C1 segment of cervical spinal cord (tissue), 14 donors: Measurements from ENCODE around the gene SDCBP2.
A peak's percentile ranks its signal among the peaks of the same experiment; 100 is the strongest.
"Not testable (repeated sequence)": the region's sequence is repeated elsewhere in the genome, so short reads cannot be mapped to it uniquely, and the experiment has no call there.

Experiments used
- DNase-seq, 14 donors: peaks; one replicate each; lab custom pipeline; 2025; lab: John Stamatoyannopoulos, UW

SDCBP2 gene

DNA sequence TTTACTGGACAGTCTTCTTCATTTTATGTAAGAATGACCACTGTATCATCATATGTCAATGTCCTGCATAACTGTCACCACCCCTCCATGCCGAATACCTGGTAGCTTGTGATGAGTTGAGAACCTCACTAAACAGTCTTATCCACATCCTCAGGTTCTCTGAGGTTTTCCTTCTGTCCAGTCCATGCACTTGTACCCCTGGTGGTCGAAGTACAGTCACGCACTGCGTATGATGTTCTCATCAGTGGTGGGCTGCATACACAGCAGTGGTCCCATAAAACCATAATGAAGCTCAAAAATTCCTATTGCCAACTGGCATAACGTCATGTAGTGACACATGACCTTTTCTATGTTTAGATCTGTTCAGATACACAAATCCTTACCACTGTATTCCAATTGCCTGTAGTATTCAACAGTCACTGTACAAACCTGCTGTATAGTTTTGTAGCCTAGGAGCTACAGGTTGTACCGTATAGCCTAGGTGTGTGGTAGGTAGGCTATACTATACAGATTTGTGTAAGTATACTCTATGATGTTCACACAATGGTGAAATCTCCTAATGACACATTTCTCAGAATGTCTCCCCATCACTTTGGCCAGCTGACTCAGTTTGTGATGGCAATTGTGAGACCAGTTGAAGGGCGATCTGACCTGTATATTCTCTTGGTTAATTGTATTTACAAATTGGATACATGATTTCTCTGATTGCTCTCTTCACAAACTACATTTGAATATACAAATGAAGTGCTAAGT, 31.3 kb upstream of the SDCBP2 start:
- no peak for DNase-seq

DNA sequence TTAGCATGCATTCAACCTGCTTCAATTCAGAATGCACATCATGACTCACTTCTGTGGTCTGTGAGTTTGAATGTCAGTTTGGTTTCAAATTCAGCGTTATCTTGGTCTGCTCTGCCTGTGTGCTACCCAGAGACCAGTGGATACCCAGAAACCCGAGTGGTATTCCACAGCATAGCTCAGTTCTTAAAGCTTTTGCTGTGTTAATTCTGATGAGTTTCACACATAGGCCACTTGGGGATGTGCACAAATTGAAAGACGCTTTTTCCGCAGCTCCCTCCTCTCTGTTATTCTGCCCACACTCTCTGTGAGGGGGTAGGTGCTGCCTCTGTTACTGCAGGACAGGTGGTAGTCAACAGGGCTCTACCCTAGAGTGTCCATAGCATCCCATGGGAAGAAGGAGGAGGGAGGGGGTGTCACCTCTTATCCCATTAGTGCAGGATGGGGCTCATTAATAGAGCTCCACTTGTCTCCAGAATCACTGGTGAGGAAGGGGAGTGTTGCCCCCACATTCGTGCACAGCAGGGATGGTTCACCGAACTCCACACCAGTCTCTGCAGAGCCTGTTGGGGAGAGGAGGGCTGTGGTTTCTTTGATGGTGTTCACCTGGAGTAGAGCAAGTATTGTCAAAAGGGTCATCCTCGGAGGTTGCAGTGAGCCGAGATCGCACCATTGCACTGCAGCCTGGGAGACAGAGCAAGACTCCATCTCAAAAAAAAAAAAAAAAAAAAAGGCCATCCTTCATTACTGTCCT, 29.2 kb upstream of the SDCBP2 start:
- DNase-seq: no peak

DNA sequence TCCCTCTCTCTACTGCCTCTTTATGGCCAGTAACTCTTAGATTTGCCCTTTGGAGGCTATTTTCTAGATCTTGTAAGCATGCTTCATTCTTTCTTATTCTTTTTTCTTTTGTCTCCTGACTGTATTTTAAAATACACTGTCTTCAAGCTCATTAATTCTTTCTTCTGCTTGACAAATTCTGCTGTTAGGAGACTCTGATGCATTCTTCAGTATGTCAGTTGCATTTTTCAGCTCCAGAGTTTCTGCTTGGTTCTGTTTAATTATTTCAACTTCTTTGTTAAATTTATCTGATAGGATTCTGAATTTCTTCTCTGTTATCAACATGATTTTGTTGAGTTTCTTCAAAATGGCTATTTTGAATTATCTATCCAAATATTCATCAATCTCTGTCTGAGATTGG, 25.0 kb upstream of the SDCBP2 start:
- no peak for DNase-seq

DNA sequence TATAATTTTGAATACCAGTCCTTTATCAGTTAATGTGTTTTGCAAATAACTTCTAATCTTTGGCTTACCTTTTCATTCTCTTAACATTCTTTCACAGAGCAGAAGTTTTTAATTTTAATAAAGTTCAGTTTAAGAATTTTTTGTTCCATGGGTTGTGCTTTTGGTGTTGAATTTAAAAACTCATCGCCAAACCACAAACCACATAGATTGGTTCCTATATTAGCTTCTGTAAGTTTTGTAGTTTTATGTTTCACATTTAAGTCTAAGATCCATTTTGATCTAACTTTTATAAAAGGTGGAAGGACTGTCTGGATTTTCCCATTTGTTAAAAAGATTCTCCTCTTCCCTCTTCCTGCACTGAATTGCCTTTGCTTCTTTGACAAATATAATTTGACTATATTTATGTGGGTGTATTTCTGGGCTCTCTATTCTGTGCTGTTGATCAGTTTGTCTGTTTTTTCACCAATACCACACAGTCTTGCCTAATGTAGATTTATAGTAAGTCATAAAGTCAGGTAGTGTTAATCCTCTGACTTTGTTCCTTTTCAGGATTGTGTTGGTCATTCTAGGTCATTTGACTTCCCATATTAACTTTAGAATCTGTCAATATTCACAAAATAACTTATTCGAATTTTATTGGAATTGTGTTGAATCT, 17.5 kb upstream of the SDCBP2 start:
- no peak for DNase-seq

DNA sequence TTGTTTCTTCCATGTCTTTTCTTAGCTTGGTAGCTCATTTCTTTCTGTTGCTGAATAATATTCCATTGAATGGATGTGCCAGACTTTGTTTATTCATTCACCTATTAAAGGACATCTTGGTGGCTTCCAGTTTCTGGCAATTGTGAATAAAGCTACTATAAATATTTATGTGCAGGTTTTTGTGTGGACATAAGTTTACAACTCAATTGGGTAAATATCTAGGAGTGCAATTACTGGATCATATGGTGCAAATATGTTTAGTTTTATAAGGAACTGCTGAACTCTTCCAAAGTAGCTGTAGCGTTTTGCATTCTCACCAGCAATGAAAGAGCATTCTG, 16.8 kb upstream of the SDCBP2 start:
- DNase-seq: no peak

DNA sequence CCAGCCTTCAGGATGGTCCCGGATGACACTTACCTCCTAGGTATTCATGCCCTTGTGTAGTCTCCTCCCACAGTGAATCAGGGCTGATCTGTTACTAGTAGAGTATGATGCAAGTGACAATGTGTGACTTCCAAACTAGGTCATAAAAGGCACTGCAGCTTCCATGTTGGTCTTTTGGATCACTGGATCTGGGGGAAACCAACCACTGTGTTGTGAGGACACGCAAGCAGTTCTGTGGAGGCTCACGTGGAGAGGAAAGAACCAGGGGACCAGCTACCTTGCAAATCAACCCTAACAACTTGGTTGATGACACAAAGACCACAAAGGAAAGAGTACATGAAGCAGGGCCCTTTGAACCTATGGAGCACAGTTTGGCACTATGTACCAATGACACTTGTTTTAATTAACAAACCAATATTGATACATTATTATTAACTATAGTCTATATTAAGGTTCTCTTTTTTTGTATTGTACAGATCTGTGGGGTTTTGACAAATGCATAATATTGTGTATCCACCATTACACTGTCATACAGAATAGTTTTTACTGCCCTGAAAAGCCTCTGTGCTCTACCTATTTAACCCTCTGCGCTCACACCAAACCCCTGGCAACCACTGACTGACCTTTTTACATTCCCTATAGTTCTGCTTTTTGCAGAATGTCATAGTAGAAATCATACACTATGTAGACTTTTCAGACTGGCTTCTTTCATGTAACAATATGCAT, 16.3 kb upstream of the SDCBP2 start:
- DNase-seq: no peak

DNA sequence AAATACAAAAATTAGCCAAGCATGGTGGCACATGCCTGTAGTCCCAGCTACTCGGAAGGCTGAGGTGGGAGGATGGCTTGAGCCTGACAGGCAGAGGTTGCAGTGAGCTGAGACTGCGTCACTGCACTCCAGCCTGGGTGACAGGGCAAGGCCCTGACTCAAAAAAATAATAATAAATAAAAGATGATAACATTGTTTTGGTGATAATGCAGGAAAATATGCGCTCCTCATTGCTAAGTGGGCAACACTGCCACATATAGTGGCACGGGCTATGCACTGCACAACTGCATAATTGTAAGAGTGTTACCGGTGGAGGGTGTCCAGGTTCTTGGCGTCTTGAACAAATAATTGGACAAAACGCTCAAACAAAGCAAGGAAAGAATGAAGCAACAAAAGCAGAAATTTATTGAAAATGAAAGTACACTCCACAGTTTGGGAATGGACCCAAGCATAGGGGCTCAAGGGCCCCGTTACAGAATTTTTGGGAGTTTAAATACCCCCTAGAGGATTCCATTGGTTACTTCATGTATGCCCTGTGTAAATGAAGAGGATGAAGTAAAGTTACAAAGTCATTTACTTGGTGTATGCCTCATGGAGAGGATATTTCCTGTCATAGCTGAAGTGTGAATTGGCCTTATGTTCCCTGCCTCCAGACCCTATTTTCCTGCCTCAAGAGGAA, 14.6 kb upstream of the SDCBP2 start:
- not testable (repeated sequence) for DNase-seq

DNA sequence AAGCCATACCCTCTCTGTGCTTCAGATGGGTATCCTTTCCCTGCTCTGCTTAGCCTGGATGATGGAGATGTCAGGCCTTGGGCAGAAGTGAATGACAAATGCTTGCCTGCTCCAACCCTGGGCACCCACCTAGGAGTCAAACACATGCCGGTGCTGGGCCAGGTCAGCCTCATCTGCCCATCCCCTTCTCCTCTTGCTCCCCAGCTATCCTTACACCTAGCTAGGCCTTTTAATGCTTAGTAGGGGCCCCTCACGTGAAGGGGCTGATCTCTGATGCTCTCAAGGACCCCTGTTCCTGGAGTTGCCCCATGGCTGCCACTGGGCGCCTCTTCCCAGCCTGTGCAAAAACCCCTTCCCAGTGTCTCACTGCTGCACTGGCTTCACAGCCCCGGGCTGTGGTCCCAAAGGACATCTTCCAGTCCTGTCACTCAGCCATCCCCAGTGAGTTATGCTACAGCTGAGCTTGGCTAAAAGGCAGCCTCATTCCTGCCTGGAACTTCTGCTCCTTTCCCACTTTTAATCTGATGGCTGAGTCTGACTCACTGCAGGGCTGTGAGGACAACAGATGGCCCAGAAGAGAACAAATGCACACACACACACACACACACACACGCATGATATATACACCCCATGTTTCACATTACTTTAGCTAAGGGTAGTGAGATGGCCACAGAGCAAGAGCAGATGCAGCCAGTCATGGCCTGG, 12.8 kb upstream of the SDCBP2 start:
- DNase-seq: peak in 1 of 14 donors; percentile 20

DNA sequence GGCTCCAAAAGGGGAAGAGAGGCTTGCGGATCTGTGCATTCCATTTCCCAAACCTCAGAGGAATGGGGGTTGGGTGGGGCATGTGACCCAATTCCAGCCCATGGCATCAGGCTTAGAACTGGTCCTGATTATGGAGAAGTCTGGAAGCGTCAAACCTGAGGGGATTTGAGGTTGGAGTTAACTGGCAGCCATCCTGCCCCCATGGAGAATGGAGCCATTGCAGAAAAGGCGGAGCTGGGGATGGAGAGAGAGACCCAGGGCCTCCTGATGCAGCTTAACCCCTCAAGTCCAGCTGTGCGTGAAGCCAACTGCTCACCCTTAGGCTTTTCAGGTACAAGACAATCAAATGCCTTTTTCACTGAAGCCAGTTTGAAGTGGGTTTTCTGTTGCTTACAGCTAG, 9.9 kb upstream of the SDCBP2 start:
- DNase-seq: no peak

DNA sequence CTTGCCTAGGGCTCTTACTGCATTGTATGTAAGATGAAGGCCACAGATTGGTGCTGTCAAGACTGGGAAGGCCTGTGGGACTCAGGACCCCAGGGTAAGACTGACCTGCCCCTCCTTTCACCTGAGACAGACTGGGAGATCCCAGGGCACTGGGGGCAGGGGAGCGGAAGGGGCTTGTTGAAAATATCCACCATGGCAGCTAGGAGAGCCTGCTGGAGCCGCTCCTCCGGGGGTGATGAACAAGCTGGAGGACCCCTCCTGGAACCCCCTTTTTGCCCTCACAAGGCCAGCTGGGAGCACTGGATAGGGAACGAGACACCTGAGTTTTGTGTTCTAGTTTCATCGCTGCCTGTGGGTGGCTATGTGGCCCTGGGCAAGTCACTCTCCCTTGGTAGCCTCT, 9.2 kb upstream of the SDCBP2 start:
- no peak for DNase-seq

DNA sequence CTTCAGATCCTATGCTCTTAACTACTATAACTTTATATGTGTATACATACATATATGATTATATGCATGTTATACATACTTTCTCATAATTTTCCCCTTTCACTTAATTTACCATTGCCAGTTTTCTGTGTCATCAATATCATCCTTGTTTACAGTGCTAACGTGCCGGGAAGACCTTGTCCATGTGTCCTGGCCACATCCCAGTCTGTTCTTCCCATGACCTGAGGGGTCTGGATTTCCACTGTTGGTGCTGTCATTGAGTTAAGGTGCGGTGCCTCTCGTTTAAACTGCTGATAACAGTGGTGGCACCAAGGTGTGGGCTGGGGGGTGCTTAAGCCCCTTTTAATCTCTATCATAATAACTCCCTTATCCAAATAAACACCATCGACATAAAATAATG, 8.5 kb upstream of the SDCBP2 start:
- no peak for DNase-seq

DNA sequence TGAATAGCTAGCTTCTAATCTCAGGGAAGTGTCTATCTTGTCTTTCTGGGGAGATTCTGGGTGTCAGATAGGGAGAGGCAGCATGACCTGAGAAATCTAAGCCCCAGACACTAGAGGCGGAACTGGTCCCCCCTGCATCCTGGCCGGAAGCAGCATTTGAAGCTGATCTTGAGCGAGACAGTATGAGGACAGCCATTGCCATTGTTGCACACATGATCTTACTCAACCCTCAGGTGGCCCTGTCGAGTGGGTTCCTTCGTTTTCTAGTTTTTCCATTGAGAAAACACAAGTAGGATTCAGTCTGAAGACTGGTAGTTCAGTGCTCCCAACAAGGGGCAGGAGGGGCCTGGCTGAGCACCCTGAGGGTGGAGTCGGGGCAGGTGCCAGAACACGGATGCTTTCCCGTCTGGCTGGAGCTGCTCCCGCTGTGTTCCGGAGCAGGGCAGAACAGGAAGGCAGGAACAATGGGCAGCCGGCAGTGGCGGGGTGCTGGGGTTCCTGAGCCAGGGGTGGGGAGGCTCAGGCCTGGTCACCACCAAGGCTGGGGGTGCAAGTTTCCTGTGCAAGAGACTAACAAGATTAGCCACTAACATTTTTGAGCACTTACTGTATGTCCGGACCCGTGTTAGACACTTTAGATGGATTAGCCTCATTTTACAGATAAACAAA, 7.9 kb upstream of the SDCBP2 start:
- peak in 7 of 14 donors; percentile 19 to 76 (median 35) for DNase-seq

DNA sequence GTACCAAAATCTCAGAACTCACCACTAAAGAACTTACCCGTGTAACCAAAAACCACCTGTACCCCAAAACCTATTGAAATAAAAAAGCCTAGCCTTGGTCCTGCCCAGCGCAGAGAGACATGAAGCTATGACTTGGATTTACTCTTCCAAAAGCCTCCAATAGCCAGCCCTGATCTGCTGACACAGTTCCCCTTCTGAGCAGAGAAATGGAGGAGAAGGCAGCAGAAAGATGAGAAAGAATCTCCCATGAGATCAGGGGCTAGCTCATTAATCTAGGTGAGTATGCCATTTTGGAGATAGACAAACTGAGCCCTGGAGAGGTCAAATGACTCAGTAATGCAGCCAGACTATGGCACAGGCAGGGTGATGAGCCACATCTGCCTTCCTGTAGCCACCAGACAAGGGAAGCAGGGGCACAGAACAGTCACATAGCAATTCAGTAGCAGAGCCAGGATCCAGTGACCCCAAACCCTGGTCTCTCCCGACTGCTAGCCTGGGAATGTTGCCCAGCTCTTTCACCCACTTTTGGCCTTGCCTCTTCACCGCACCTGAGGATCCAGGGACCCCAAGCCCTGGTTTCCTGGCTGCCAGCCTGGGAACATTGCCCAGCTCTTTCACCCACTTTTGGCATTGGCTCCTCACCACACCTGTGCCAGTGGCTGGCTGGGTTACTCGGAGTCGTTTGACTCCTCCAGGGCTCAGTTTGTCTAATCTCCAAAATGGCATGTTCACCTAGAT, 7.2 kb upstream of the SDCBP2 start:
- no peak for DNase-seq

DNA sequence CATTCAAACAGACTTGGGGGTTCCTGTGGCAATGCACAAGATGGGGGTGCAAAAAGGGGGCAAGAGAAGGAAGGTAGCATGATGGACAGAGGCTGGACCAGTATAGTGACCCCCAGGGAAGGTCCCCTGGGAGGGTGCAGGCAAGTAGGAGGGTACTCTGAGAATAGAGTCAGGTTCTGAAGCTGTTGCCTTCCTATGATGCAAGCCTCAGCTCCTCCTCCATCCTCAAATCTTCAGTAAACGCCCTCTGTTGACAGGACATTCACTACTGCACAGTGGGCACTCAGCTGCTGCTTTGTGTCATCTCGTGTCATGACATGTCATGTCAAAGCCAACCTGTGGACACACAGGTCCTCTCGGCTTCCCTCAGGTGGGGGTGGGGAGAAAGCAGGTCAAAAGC, 5.8 kb upstream of the SDCBP2 start:
- DNase-seq: no peak

DNA sequence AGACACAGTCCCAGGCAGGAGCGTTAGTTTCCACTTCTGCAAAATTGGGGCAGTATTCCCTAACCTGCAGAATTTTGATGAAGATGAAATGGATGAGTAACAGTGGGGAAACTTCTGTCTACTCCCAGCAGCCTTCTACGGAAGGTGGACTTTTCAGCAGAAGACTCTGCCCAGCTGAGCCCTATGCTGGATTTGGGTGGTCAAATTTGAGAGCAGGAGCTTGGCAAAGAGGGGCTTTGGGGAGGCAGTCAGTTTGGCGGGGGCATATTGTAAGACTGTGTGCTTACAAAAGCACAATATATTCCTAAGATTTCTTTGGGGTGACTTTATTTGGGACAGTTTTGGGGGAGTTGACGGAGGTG, 5.4 kb upstream of the SDCBP2 start:
- no peak for DNase-seq

DNA sequence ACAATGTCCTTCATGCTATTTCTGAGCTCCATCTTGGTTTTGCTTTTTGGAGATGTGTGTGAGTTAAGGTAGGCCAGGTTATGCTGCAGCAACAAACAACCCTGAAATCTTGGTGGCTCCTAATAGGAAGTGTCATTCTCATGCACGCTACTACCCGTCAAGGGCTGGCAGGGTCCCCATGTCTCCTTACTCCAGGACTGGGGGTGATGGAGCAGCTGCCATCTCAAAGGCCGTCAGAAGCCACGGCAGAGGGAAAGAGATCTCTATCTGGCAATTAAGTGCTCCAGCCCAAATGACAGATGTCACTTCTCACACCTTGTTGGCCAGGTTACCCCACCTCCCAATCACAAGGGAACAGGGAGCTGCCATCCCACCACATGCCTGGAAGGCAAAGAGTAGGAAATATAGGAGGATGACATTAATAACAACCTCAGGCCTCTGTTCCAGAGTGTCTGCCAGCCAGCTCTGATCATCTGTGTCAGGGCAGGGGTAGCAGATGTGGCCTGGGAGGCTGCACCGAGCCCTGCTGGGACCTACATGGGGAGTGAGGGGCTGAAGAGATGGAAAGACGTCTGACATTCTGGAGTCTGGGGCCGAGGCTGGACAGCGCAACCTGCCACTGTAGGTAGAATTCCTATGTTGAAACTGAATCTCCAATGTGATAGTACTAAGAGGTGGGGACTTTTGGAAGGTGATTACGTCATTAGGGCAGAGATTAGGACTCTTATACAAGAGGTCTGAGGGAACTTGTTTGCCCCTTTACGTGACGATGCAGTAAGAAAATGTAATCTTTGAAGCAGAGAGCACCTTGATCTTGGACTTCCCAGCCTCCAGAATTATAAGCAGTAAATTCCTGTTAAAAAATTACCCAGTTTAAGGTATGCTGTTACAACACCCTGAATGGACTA, 4.8 kb upstream of the SDCBP2 start:
- no peak for DNase-seq

DNA sequence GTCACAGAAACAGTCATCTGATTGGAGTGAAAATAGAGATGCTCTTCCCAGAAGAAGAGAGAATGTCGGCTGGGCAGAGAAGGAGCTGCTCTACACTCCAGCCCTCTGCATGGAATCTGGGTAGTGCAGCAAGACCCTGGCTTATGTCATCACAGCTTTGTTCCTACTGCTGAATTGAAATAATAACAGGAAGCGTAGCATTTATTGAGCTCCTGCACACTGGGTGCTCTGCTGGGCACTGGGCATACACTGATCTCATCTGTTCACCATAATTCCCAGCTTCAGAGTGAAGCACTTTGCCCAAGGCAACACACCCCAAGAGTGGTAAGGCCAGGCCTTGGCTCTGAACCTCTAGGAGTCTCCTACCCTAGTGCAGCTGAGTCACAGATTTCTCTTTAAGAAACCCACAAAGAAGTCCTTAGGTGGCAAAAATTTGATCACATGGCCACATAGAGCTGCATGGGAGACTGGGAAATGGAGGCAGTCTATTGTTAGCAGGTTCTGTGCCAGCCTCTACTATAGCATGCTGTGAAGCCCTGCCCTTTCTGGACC, 3.9 kb upstream of the SDCBP2 start:
- no peak for DNase-seq

DNA sequence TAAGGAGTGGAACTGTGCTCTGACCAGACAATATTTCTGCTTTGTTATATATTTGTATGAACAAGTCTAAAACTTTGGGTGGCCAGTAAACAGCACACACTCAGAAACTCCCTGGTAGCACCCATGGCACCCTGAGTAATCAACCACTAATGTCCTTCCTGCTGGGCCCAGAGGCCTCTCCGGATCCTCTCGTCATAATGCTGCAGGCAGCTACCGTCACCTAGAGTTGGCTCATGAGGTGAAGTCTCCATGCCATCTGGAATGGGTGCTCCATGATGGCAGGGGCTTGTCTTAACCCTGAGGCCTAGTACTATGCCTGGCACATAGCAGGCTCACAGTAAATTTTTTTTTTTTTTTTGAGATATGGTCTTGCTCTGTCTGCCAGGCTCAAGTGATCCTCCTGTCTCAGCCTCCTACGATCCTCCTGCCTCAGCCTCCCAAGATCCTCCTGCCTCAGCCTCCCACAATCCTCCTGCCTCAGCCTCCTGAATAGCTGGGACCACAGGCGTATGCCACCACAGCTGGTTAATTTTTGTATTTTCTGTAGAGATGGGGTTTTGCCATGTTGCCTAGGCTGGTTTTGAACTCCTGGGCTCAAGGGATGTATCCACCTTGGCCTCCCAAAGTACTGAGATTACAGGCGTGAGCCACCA, 3.0 kb upstream of the SDCBP2 start:
- DNase-seq: no peak
